NCI-H2107 treated with DMSO at 0.1 percent for 48 hours (cell line): Measurements from ENCODE around the gene MAP2K2.
"Not testable (repeated sequence)": the region's sequence is repeated elsewhere in the genome, so short reads cannot be mapped to it uniquely, and the experiment has no call there.

ENCODE experiments used
- DNase-seq: peaks from one replicate; lab custom pipeline; 2025; ENCODE audit not compliant: unreplicated experiment; lab: John Stamatoyannopoulos, UW

The MAP2K2 gene

DNA sequence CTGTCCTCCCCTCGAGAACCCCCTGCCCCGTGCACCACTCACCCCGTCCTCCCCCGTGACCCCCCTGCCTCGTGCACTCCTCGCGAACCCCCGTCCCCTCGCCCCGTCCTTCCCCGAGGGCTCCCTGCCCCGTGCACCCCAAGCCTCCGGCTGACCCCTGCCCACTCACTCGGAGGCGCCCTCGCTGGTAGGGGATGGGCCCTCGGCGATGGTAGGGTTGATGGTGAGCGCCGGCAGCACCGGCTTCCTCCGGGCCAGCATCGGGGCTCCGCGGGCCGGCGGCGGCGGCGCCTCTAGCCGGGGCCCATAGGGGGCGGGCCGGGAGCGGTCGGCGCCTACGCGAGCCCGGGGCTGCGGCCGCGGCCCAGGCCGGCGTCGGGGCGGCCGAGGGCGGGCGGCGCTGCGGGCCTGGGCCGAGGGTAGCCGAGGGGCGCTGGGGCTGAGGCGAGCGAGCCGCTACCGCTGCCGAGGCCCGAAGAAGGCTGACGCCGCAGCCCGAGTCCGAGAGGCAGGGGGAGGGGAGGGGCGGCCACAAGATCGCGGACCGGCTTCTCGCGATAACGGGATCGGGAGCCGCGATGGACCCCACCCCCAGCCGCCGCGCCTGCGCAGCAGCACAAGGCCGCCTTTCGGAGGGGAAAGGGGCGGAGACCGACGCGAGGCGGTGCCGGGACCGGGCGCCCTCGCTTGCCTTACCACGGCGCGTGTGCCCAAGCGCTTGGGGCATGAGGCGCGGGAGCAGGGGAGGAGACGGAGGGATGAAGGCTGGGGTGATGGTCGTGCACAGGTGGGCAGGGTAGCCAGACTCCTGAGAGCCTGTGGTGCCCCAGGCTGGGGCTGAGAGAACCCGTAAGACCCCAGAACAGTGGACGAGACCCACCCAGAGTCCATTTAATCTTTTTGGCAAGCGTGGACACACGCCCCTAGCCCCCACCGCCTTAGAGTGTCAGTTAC lies at the start of gene MAP2K2:
Gene MAP2K2, minus strand, starts transcription at position 508 of the 954 bp plus-strand sequence. Its CDS starts 247 bp downstream, at position 261.
- DNase-seq, result peak; percentile 50

DNA sequence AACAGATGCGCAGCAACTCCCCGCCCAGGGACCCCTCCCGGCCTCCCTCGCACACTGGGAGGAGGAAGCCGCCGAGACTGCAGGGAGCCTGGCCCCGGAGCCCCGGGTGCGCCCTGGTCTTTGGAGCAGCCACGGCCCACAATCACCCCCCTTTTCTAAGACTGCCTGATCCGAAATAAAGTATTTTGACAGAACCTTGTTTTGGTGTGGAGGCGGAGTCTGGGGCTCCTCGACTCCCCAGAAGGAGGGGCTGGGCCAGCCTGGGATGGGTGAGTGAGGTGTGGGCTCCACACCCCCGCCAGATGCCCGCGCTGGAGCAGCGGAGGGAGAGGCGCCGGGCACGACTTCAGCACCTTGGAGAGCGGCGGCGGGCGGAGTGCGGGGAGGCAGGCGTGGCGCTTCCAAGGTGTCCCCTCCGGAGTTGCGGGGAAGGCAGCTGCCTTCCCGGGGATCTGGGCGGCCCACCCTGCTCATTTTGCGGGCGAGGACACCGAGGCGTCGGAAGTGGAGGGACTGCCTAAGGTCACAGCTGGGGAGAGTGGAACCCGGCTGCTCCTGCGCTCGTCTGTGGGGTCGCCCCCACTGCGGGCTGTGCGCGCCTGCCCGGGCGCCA lies 49.0 kb upstream of the MAP2K2 start:
- DNase-seq, result no peak

- no peak for DNase-seq
Observed at GRCh38 chr19:4171676-4172075, 47.8 kb upstream of the MAP2K2 start.

GRCh38 chr19:4164262-4164661 lies 40.3 kb upstream of the MAP2K2 start:
- DNase-seq, result no peak

DNA sequence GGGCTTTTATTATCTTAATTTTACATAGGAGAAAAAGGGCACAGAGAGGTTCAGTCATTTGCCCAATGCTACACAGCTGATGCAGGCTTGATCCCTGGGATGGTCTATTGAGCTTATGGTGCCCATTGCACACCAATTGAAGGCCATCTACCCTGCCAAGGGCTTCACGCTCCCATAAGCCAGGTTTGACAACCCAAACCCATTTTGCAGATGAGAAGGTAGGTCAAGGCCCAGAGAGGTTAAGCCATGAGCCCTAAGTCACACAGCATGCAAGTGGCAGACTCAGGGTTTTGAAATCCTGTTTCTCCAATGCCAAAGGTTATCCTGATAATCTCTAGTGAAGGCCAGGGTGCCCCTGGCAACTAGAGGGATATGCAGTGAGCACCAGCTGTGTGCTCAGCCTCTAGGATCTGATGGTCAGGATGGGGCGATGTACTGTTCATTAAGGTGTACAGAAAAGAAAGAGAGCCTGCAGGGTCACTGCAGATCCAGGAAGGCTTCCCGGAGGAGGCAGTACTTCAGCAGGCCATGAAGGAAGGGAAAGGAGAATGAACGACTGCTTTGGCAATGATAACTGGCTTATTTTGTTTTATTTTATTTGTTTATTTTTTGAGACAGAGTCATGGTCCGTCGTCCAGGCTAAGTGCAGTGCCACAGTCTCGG lies 37.6 kb upstream of the MAP2K2 start:
- no peak for DNase-seq

GRCh38 chr19:4157971-4158370 lies 34.0 kb upstream of the MAP2K2 start:
- not testable (repeated sequence) for DNase-seq

DNA sequence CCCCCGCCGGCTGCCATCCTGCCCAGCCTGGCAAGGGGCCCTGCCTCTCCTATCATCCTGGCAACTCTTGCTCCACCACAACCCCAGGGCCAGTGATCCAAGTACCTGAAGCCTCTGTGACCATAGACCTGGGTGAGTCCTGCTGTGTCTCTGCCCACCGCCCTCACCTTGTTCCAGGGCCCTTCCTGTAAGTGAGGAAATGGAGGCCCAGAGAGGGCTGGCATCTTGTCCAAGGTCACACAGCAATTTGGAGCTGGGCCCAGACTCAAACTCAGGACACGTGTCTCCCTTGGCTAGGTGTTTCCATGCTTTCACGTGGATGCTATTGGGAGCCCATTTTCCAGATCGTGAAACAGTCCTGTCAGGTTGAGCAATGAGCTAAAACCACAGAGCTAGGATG lies 33.2 kb upstream of the MAP2K2 start:
- DNase-seq, result no peak

DNA sequence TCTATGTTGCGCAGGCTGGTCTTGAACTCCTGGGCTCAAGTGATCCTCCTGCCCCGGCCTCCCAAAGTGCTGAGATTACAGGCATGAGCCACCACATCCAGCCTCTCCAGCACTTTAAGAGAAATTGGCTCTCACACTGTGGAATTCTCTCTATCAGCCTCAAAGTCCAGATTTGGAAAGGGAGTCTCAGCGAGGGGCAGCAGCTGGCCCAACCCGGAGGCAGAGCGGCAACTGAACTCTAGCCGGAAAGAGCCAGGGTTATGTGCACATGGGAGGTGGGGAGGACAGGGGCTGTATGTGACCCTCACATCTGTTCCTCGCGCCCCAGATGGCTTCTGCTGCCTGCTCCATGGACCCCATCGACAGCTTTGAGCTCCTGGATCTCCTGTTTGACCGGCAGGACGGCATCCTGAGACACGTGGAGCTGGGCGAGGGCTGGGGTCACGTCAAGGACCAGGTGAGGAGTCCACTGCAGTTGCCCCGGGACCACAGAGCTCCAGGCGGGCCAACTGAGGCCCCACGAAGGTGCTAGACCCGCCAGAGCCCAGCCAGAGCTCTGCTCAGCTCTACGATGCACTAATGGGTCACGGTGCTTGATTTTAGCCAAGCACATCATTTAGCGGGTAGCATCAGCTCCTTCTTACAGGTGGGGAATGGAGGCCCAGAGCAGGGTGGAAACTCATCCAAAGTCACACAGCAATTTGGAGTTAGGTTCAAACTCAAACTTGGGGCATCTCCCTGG lies 30.8 kb upstream of the MAP2K2 start:
- DNase-seq, result no peak

DNA sequence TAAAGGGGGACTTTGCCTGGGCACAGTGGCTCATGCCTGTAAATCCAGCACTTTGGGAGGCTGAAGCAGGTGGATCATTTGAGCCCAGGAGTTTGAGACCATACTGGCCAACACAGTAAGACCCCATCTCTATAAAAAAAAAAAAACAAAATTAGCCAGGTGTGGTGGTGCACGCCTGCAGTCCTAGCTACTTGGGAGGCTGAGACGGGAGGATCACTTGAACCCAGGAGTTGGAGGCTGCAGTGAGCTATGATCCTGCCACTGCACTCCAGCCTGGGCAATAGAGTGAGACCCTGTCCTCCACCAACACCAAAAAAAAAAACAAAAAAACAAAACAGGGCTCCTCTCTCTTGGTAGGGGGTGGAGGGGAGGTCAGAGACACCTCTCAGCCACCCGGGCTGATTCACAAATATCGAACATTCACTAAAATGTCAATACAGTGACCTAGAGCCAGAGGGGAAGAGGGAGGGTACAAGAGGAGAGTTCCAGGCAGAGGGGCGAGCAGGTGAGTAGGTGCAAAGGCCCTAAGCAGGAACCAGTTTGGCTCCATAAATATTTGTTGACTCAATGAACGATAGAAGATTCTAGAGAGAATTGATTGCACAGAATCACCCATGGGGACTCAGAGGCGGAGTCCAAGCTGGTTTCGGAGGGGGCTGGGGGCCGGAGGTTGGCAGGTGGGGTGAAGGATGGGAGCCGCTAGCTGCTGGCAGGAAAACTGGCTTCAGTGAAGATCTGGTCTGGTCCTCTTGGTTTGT lies 28.5 kb upstream of the MAP2K2 start:
- no peak for DNase-seq

DNA sequence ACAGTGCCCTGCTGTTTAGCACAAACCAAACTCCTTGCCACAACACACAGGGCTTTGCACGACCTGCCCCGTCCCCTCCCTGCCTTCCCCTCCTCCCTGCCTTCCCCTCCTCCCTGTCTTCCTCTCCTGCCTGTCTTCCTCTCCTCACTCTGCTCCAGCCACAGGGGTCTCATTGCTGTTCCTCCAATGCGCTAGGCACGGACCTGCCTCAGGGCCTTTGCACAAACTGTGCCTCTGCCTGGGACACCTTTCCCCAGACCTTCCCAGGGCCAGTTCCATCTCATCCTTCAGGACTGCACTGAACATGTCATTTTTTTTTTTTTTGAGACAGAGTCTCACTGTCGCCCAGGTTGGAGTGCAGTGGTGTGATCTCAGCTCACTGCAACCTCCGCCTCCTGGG lies 27.7 kb upstream of the MAP2K2 start:
- DNase-seq, result no peak

GRCh38 chr19:4149518-4150288 lies 25.8 kb upstream of the MAP2K2 start:
- DNase-seq, result no peak

- no peak for DNase-seq
Observed at GRCh38 chr19:4144666-4145249, 20.8 kb upstream of the MAP2K2 start.

- DNase-seq, result not testable (repeated sequence)
Observed at GRCh38 chr19:4142916-4143315, 19.0 kb upstream of the MAP2K2 start.

DNA sequence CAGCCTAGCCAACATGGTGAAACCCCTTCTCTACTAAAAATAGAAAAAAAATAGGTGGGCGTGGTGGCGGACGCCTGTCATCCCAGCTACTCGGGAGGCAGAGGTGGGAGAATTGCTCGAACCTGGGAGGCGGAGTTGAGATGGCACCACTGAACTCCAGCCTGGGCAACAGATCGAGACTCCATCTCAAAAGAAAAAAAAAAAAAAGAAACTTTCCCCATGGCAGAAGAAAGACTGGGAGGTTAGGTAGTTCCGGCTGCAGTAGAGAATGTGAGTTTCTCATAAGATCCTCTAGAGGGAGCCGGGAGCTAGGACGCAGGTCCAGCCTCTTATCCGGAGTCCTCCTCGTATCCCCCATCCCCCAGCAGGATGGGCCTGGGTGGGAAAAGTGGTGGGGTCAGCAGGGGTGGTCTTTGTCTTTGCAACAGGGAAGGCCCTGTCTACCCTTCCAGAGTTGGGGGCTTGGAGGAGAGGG lies 16.4 kb upstream of the MAP2K2 start:
- DNase-seq, result peak; percentile 29

DNA sequence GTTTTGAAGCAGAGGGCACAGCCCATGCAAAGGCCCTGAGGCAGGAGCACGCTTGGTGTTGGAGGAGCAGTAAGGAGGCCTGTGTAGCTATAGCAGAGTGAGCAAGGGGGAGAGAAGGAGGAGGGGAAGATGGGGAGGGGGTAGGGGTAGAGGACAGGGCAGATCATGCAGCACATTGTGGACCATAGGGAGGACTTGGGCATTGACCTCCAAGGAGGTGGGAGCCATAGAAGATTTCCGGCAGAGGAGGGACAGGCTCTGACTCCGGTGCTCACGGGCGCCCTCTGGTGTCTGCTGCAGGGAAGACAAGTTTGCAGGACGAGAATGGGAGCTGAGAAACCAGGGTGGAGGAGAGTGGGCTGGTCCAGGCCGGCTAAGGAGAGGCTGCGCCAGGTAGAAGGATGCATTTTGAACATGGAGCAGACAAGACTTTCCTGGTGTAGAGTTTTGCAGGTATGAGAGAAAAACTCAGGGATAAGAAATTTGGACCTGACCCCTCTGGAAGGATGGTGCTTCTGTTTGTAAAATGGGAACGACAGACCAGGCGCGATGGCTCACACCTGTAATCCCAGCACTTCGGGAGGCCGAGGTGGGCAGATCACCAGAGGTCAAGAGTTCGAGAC lies 15.8 kb upstream of the MAP2K2 start:
- DNase-seq, result peak; percentile 51

- no peak for DNase-seq
Observed at GRCh38 chr19:4138445-4138844, 14.5 kb upstream of the MAP2K2 start.

- DNase-seq, result no peak
Observed at GRCh38 chr19:4136680-4137088, 12.8 kb upstream of the MAP2K2 start.

GRCh38 chr19:4135386-4135785 lies 11.5 kb upstream of the MAP2K2 start:
- DNase-seq, result not testable (repeated sequence)

DNA sequence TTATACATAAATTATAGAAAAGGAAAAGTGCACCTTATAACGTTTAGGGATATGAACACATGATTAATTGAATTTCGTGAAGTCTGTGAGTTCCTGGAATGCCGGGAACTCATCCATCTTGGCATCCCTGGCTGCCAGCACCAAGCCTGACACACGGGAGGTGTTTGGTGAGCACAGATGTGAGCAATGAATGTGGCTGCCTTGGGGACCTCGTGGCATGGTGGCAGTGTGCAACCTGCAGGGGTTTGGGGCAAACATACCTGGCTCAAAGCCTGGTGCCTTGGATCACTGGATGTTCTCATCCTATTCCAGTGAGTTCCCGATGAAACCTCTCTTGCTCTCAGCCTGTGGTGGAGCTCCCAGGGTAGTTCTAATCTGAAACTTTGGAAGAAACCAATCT lies 10.4 kb upstream of the MAP2K2 start:
- no peak for DNase-seq
